Renal pelvis (tissue), 4 donors: ENCODE data around the gene SREBF2. TPM values are rescaled to one million over a fixed set of nuclear protein-coding genes. Genes with fewer than 3 reads are reported as not detected.

Experiments
- DNase-seq: peaks from one replicate; pipeline ENCODE4 v3.0.0-alpha.2; 2013
- polyA plus RNA-seq, 3 donors: library from polyadenylated mRNA; unstranded; fragments of 120-200 nt; gene quantifications; one replicate each; pipeline ENCODE4 v1.2.1, GENCODE V29; 2013; ENCODE audit not compliant: insufficient read length in 3 of 3

Gene SREBF2
- polyA plus RNA-seq, 3 donors, result 100 to 116 (median 109) TPM

- no peak for DNase-seq
These were observed 41.2 kb downstream of the SREBF2 start for GRCh38 chr22:41874090-41874489.

GRCh38 chr22:41875531-41876270 lies 42.8 kb downstream of the SREBF2 start:
- no peak for DNase-seq

GRCh38 chr22:41876275-41876674 lies 43.4 kb downstream of the SREBF2 start:
- DNase-seq, result no peak

GRCh38 chr22:41876675-41877074 lies 43.8 kb downstream of the SREBF2 start:
- no peak for DNase-seq

- DNase-seq, result no peak
These were observed 47.7 kb downstream of the SREBF2 start for GRCh38 chr22:41880653-41881052.

GRCh38 chr22:41883400-41883799 lies 50.5 kb downstream of the SREBF2 start:
- no peak for DNase-seq

GRCh38 chr22:41885116-41885515 lies 52.2 kb downstream of the SREBF2 start:
- no peak for DNase-seq

- no peak for DNase-seq
These were observed 52.6 kb downstream of the SREBF2 start for GRCh38 chr22:41885516-41885915.

GRCh38 chr22:41888627-41889200 lies 55.8 kb downstream of the SREBF2 start:
- no peak for DNase-seq

- no peak for DNase-seq
These were observed 58.5 kb downstream of the SREBF2 start for GRCh38 chr22:41891407-41891806.

GRCh38 chr22:41892721-41893120 lies 59.8 kb downstream of the SREBF2 start:
- no peak for DNase-seq

- no peak for DNase-seq
These were observed 60.9 kb downstream of the SREBF2 start for GRCh38 chr22:41893591-41894375.

- no peak for DNase-seq
These were observed 65.7 kb downstream of the SREBF2 start for GRCh38 chr22:41898645-41899044.

GRCh38 chr22:41899110-41899509 lies 66.2 kb downstream of the SREBF2 start:
- DNase-seq, result no peak

GRCh38 chr22:41899992-41900651 lies 67.2 kb downstream of the SREBF2 start:
- DNase-seq, result no peak

GRCh38 chr22:41900652-41901312 lies 67.9 kb downstream of the SREBF2 start:
- no peak for DNase-seq

- no peak for DNase-seq
These were observed 69.1 kb downstream of the SREBF2 start for GRCh38 chr22:41902016-41902415.

- no peak for DNase-seq
These were observed 70.1 kb downstream of the SREBF2 start for GRCh38 chr22:41902932-41903421.

- no peak for DNase-seq
These were observed 71.8 kb downstream of the SREBF2 start for GRCh38 chr22:41904450-41905410.

- DNase-seq, result no peak
These were observed 72.7 kb downstream of the SREBF2 start for GRCh38 chr22:41905411-41906202.
